AG04449 (cell line): Measurements from ENCODE around the gene RPL32.

Experiments
- CTCF ChIA-PET: fragments of 350-600 bp; formaldehyde crosslinking; extraction: SDS; loops from one replicate; lab custom pipeline; 2021; ENCODE audit warnings: antibody characterized with exemption; lab: Yijun Ruan, JAX
- POLR2A ChIA-PET: fragments of 400-600, 350-600 bp; formaldehyde crosslinking; extraction: SDS; loops from one replicate; lab custom pipeline; 2020; ENCODE audit warnings: antibody characterized with exemption, inconsistent platforms; lab: Yijun Ruan, JAX
- DNase-seq: peaks from one replicate; pipeline ENCODE4 v3.0.0-alpha.2; 2010; ENCODE audit warnings: low read depth, low spot score
- H3K4me3 ChIP-seq: 2 replicates; pipeline ENCODE4 v1.5.1; 2011; ENCODE audit warnings: low read depth, mild to moderate bottlenecking, control low read depth, low read length
- TF ChIP-seq, protein P1 (sequence below): IDR thresholded peaks from one replicate; pipeline ENCODE4 v1.5.1; 2011; ENCODE audit warnings: mild to moderate bottlenecking, moderate library complexity, low read length, control low read depth, inconsistent platforms; ENCODE audit not compliant: insufficient read depth; ENCODE audit errors: missing control alignments

RPL32 gene

GRCh38 chr3:12799525-12800440 is 41.6 kb downstream of the RPL32 start:
- no peak overlapping the region for H3K4me3 ChIP-seq
- DNase-seq, result no peak
- CTCF ChIA-PET, result interaction anchor here (1.2 to 6.2 kb wide), 3 partner anchors 9 to 23 kb away, joined by 3 to 39 read pairs (median 36); no protein-coding TSS in a partner anchor
- TF ChIP-seq, protein P1, sequence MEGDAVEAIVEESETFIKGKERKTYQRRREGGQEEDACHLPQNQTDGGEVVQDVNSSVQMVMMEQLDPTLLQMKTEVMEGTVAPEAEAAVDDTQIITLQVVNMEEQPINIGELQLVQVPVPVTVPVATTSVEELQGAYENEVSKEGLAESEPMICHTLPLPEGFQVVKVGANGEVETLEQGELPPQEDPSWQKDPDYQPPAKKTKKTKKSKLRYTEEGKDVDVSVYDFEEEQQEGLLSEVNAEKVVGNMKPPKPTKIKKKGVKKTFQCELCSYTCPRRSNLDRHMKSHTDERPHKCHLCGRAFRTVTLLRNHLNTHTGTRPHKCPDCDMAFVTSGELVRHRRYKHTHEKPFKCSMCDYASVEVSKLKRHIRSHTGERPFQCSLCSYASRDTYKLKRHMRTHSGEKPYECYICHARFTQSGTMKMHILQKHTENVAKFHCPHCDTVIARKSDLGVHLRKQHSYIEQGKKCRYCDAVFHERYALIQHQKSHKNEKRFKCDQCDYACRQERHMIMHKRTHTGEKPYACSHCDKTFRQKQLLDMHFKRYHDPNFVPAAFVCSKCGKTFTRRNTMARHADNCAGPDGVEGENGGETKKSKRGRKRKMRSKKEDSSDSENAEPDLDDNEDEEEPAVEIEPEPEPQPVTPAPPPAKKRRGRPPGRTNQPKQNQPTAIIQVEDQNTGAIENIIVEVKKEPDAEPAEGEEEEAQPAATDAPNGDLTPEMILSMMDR, result no peak
- POLR2A ChIA-PET, result no interaction called here

- ChIA-PET CTCF (interaction anchor here (4.0 to 6.2 kb wide), 2 partner anchors 11 kb away, joined by 36 to 39 read pairs; no protein-coding TSS in a partner anchor), POLR2A (no interaction called here)
- TF ChIP-seq, protein P1, result no peak
- no peak for DNase-seq
- no peak overlapping the region for H3K4me3 ChIP-seq
These were observed 42.7 kb downstream of the RPL32 start for GRCh38 chr3:12798559-12799179.

GRCh38 chr3:12797892-12798558 is 43.3 kb downstream of the RPL32 start:
- CTCF ChIA-PET, result interaction anchor here (4.0 to 7.9 kb wide), 3 partner anchors 10 to 11 kb away, joined by 36 to 49 read pairs (median 39); no protein-coding TSS in a partner anchor

GRCh38 chr3:12797124-12797891 is 44.1 kb downstream of the RPL32 start:
- DNase-seq, result no peak
- CTCF ChIA-PET, result interaction anchor here (1.3 to 7.9 kb wide), 4 partner anchors 10 to 44 kb away, joined by 4 to 49 read pairs (median 23); partner anchors contain the start of gene RPL32
- POLR2A ChIA-PET, result no interaction called here
- TF ChIP-seq, protein P1, result no peak
- H3K4me3 ChIP-seq, result peak overlapping the region; percentile 69

More at GRCh38 chr3:12797892-12798558, 43.3 kb downstream of the RPL32 start:
- H3K4me3 ChIP-seq, result no peak overlapping the region
- no peak for DNase-seq
- POLR2A ChIA-PET, result no interaction called here
- TF ChIP-seq, protein P1, result no peak

DNA sequence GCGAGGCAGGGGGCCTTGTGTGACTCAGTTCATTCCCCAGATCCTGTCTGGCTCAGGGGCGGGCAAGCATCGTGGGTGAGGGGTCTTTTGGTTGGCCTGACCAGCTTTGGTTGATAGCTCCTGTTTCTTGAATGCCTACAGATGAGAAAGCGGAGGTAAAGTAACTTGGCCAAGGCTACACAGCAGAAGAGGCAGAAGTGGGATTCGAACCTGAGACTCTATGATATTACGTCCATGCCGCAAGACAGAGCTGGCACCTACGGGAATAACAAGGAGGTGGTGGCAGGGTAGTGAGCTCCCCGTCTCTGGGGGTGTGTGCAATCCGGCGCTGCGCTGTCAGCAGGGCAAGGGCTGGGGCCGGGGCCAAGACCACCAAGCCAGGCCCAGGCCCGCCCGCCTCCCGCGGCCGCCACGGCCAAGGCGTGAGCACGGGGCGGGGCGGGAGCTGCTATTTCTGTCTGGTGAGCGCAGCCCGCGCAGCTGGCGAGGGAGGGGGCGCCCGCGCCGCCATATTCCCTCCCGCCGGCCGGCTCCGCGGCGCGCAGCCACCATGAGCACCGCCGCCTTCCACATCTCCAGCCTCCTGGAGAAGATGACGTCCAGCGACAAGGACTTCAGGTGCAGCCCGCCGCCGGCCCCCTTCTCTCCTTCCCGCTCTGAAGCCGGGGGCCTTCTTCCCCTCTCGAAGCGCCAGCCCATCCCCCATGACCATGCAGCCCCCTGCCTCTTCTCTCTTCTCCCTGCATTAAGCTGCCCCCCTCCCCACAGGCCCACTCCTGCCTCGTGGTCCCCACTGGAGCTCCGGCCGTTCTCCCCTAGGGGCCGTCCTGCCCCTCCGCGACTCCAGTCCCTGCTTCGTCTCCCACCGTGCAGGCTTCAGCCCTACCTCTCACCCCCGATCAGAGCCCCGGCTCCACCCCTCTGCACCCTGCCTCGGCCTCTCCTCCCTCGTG is 44.9 kb downstream of the RPL32 start, which contains the start of gene CAND2:
Gene CAND2 (plus strand): TSS at position 510 of the 953 bp plus-strand sequence. CDS start 41 bp downstream, at position 551.
- POLR2A ChIA-PET, result interaction anchor here (0.6 kb wide), 1 partner anchor 14 kb away, joined by 3 read pairs; no protein-coding TSS in a partner anchor
- no peak for DNase-seq
- H3K4me3 ChIP-seq, result peak within 1 kb of the TSS; percentile 69
- CTCF ChIA-PET, result interaction anchor here (1.0 to 7.9 kb wide), 6 partner anchors 9 to 76 kb away, joined by 3 to 49 read pairs (median 6); partner anchors contain the start of gene RPL32
- TF ChIP-seq, protein P1, result no peak
